Measurements from ENCODE around the gene FIP1L1.

DNA sequence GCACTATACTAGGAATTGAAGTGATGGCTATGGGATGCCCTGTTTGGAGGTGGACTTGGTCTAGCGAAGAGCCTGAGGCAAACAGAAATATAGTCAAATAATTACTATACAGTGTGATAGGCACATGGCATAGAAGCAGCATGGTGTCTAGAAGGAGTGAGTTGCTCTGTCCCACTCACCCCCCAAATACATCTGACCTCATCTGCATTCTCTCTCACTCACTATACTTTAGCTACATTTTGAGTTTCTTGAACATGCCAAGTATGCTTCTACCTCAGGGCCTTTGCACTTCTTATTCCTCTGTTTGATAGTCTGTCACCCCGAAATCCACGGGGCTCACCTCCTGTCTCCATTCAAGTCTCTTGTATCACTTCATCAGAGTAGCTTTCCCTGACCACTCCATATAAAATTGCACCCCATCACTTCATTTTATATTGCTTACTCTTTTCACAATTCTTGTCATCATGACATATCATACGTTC, 2.6 kb upstream of the FIP1L1 start:
- TF ChIP-seq, protein P1, sequence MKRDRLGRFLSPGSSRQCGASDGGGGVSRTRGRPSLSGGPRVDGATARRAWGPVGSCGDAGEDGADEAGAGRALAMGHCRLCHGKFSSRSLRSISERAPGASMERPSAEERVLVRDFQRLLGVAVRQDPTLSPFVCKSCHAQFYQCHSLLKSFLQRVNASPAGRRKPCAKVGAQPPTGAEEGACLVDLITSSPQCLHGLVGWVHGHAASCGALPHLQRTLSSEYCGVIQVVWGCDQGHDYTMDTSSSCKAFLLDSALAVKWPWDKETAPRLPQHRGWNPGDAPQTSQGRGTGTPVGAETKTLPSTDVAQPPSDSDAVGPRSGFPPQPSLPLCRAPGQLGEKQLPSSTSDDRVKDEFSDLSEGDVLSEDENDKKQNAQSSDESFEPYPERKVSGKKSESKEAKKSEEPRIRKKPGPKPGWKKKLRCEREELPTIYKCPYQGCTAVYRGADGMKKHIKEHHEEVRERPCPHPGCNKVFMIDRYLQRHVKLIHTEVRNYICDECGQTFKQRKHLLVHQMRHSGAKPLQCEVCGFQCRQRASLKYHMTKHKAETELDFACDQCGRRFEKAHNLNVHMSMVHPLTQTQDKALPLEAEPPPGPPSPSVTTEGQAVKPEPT (CRISPR knock-in tag; IDR thresholded peaks at IDR 0.05; ENCODE audit: low read depth): no peak
- TF ChIP-seq, protein P2, sequence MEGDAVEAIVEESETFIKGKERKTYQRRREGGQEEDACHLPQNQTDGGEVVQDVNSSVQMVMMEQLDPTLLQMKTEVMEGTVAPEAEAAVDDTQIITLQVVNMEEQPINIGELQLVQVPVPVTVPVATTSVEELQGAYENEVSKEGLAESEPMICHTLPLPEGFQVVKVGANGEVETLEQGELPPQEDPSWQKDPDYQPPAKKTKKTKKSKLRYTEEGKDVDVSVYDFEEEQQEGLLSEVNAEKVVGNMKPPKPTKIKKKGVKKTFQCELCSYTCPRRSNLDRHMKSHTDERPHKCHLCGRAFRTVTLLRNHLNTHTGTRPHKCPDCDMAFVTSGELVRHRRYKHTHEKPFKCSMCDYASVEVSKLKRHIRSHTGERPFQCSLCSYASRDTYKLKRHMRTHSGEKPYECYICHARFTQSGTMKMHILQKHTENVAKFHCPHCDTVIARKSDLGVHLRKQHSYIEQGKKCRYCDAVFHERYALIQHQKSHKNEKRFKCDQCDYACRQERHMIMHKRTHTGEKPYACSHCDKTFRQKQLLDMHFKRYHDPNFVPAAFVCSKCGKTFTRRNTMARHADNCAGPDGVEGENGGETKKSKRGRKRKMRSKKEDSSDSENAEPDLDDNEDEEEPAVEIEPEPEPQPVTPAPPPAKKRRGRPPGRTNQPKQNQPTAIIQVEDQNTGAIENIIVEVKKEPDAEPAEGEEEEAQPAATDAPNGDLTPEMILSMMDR (CRISPR knock-in tag; IDR thresholded peaks at IDR 0.05): no peak
- TF ChIP-seq RAD51 (IDR thresholded peaks at IDR 0.05; ENCODE audit: borderline replicate concordance) (no peak), CEBPB (IDR thresholded peaks at IDR 0.05; ENCODE audit: borderline replicate concordance, low read depth, low read length) (no peak), HDAC6 (IDR thresholded peaks at IDR 0.05; ENCODE audit: low read depth, low read length) (no peak), CREB1 (IDR thresholded peaks at IDR 0.05) (no peak), CREB1 (CRISPR knock-in tag; IDR thresholded peaks at IDR 0.05) (no peak), ARID2 (CRISPR knock-in tag; IDR thresholded peaks at IDR 0.05; ENCODE audit: borderline replicate concordance) (no peak), YEATS2 (CRISPR knock-in tag; IDR thresholded peaks at IDR 0.05; ENCODE audit: borderline replicate concordance) (no peak)
